GM23248 (cell line): ENCODE results near the gene DNLZ. TPM values are rescaled to one million over a fixed set of nuclear protein-coding genes. Genes with fewer than 3 reads are reported as not detected.

Source experiments
- DNase-seq: peaks from one replicate; pipeline ENCODE4 v3.0.0-alpha.2; 2015
- H2AFZ ChIP-seq: fragments of 200-600 bp; sonication (generic); 2 replicates; pipeline ENCODE4 v1.6.1; 2016; ENCODE audit warnings: antibody characterized with exemption
- H3F3A ChIP-seq: fragments of 200-600 bp; sonication (generic); 2 replicates; pipeline ENCODE4 v1.6.1; 2016; ENCODE audit warnings: mild to moderate bottlenecking, antibody characterized with exemption, mixed run types; ENCODE audit not compliant: insufficient read depth
- H3K27ac ChIP-seq: fragments of 200-600 bp; sonication (generic); 2 replicates; pipeline ENCODE4 v1.5.1; 2016; ENCODE audit warnings: mild to moderate bottlenecking
- H3K27me3 ChIP-seq: fragments of 200-600 bp; sonication (generic); replicated peaks from 2 replicates; pipeline ENCODE4 v1.6.1; 2016; ENCODE audit warnings: mild to moderate bottlenecking; ENCODE audit not compliant: insufficient read depth
- H3K36me3 ChIP-seq: fragments of 200-600 bp; sonication (generic); 2 replicates; pipeline ENCODE4 v1.6.1; 2016; ENCODE audit warnings: low read depth, mild to moderate bottlenecking
- H3K4me1 ChIP-seq: fragments of 200-600 bp; sonication (generic); 2 replicates; pipeline ENCODE4 v1.6.1; 2016; ENCODE audit warnings: mild to moderate bottlenecking; ENCODE audit not compliant: insufficient read depth
- H3K4me2 ChIP-seq: fragments of 200-600 bp; sonication (generic); one replicate; pipeline ENCODE4 v1.6.1; 2016; ENCODE audit warnings: mild to moderate bottlenecking; ENCODE audit not compliant: unreplicated experiment
- H3K4me3 ChIP-seq: fragments of 200-600 bp; sonication (generic); 2 replicates; pipeline ENCODE4 v1.5.1; 2016; ENCODE audit warnings: mild to moderate bottlenecking
- H3K79me2 ChIP-seq: fragments of 200-600 bp; sonication (generic); 2 replicates; pipeline ENCODE4 v1.6.1; 2016; ENCODE audit warnings: mild to moderate bottlenecking; ENCODE audit not compliant: insufficient read depth
- H3K9ac ChIP-seq: fragments of 200-600 bp; sonication (generic); 2 replicates; pipeline ENCODE4 v1.6.1; 2016; ENCODE audit warnings: mild to moderate bottlenecking
- H3K9me2 ChIP-seq: fragments of 200-600 bp; sonication (generic); 2 replicates; pipeline ENCODE4 v1.6.1; 2016; ENCODE audit warnings: mixed run types, mild to moderate bottlenecking, moderate library complexity; ENCODE audit not compliant: insufficient read depth
- H3K9me3 ChIP-seq: fragments of 200-600 bp; sonication (generic); one replicate; pipeline ENCODE4 v1.6.1; 2017; ENCODE audit warnings: low read depth
- H4K20me1 ChIP-seq: fragments of 200-600 bp; sonication (generic); 2 replicates; pipeline ENCODE4 v1.6.0; 2016; ENCODE audit not compliant: insufficient read depth
- EZH2 ChIP-seq: fragments of 200-600 bp; sonication (generic); IDR thresholded peaks from 2 replicates; pipeline ENCODE4 v1.6.1; 2018; ENCODE audit warnings: antibody characterized with exemption, mild to moderate bottlenecking; ENCODE audit not compliant: insufficient read depth, poor library complexity, severe bottlenecking
- EZH2phosphoT487 ChIP-seq: fragments of 200-600 bp; sonication (generic); IDR thresholded peaks from 2 replicates; pipeline ENCODE4 v1.6.1; 2018; ENCODE audit warnings: antibody characterized with exemption, moderate library complexity, mild to moderate bottlenecking, low read depth; ENCODE audit not compliant: insufficient read depth
- WGBS, 2 experiments: methylation state at CpG; one replicate each; pipeline ENCODE4 v1.1.6; 2015 to 2017; ENCODE audit warnings: low lambda C conversion rate in 2 of 2, low coverage in 1 of 2; ENCODE audit errors: missing lambda C conversion rate in 2 of 2; 5-methylcytosine and 5-hydroxymethylcytosine counted together
- in situ Hi-C: fragments of 300-500 bp; cut with MboI; formaldehyde crosslinking; loops from 2 replicates; pipeline ENCODE4 v1.15.0; 2020
- polyA plus RNA-seq: library from polyadenylated mRNA; unstranded; fragments of >200 nt; fragmentation: Nextera tagmentation; extraction: Ambion mirVana; gene quantifications from 2 replicates; pipeline ENCODE4 v1.2.1, GENCODE V29; 2016
- total RNA-seq: library from RNA; depleted of rRNA; stranded (reverse); fragments of >200 nt; shearing (Covaris generic); gene quantifications from 2 replicates; pipeline ENCODE4 v1.2.3, GENCODE V29; 2014

Gene DNLZ
- total and polyA plus RNA-seq, 2 experiments from 2014 or later, result 27.1 to 49.8 TPM

GRCh38 chr9:136355616-136356557 is 7.7 kb downstream of the DNLZ start:
- Histone ChIP-seq H3K9me3 (no peaks in the 10 kb centered on the region), H3K27me3 (no peaks in the 10 kb centered on the region), H3K9me2 (no peaks in the 10 kb centered on the region), H3K4me1 (peaks cover 11% of the 10 kb centered on the region), H3K79me2 (no peaks in the 10 kb centered on the region), H4K20me1 (no peaks in the 10 kb centered on the region), H2AFZ (no peak overlapping the region), H3K4me2 (no peak overlapping the region), H3F3A (0 out of 2 replicates have a peak, but pooled peaks cover 3% of the 10 kb centered on the region), H3K9ac (no peak overlapping the region), H3K36me3 (no peaks in the 10 kb centered on the region), H3K27ac (no peak overlapping the region), H3K4me3 (no peak overlapping the region)
- no peak for DNase-seq
- TF ChIP-seq EZH2, result no peak
- no peak for TF ChIP-seq EZH2phosphoT487
- in situ Hi-C loops, result no loop called here
- WGBS, 2 experiments, result 91 to 92% methylated on average over 46 to 47 of the region's 54 CpGs

DNA sequence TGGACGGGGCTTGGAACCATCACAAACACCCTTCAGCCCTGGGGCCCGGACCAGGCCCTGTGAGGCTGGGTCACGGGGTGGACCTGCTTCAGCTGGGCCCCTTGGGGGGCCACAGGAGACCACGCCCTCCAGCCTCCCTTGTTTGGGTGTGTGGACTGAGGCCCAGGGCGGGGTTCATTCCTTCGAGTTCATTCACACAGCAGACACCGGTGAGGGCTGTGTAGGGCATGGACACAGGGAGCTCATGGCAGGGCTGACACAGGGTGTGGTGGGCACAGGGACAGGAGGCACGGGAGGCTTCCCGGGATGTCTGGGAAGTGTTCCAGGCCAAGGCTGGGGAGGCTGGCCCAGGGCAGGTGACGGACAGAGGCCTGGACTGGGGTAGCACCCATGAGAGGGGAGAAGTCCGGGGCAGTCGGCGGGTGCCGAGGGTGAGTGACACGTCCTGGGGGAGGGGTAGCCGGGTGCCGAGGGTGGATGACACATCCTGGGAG is 8.9 kb downstream of the DNLZ start:
- H3K79me2 ChIP-seq, result no peaks in the 10 kb centered on the region
- DNase-seq, result peak; percentile 77
- no peaks in the 10 kb centered on the region for H4K20me1 ChIP-seq
- TF ChIP-seq EZH2phosphoT487, result no peak
- no peak for TF ChIP-seq EZH2
- no peaks in the 10 kb centered on the region for H3K9me3 ChIP-seq
- in situ Hi-C loops, result no loop called here
- no peaks in the 10 kb centered on the region for H3K9me2 ChIP-seq
- 0 out of 2 replicates have a peak, but pooled peaks cover 3% of the 10 kb centered on the region for H3F3A ChIP-seq
- H2AFZ ChIP-seq, result no peak overlapping the region
- H3K9ac ChIP-seq, result 0 out of 2 replicates have a peak overlapping the region, but pooled peaks have one; percentile 0
- H3K27ac ChIP-seq, result peak overlapping the region; percentile 33; the same call in 1 of the 2 replicates
- H3K36me3 ChIP-seq, result no peaks in the 10 kb centered on the region
- 37 to 47% methylated on average over 16 to 17 of the region's 17 CpGs for WGBS, 2 experiments
- H3K4me1 ChIP-seq, result peaks cover 8% of the 10 kb centered on the region
- no peaks in the 10 kb centered on the region for H3K27me3 ChIP-seq
- no peak overlapping the region for H3K4me3 ChIP-seq
- no peak overlapping the region for H3K4me2 ChIP-seq

DNA sequence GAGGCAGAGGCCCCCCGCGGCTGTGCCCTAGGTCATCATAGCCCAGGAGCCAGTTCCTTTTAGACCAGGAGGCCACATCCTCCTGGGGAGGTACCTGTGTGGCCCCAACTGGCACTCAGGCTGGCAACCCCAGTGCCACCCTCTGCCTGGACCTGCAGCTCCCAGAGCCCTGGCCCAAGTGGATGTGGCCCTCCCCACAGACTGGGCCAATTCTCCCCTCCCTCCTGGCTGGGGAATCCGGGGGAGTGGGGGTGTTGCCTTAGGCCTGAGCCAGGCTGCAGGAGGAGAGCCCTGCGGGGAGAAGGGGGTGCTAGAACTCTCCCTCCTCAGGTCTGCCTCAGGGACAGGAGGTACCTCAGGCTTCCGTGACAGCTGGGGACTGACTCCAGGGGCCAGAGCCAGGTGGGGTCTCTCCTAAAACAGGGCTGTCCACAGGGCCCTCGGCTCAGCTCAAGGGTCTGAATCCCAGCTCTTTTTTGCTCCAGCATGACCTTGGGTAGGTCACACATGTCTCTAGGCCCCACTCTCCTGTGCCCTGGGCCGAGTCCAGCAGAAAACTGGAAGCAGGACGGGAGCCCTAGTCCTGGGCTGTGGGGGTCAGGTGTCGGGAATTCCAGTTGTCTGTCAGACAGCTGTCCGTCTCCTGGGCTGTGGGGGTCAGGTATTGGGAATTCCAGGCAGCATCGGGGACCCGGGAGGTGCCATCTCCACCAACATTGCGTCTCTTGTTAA is 9.6 kb downstream of the DNLZ start:
- Histone ChIP-seq H3K4me2 (no peak overlapping the region), H3K79me2 (no peaks in the 10 kb centered on the region), H3K4me3 (no peak overlapping the region), H4K20me1 (no peaks in the 10 kb centered on the region), H3K9me3 (no peaks in the 10 kb centered on the region), H3K4me1 (peaks cover 8% of the 10 kb centered on the region), H3K9me2 (no peaks in the 10 kb centered on the region), H3K36me3 (no peaks in the 10 kb centered on the region), H2AFZ (no peak overlapping the region), H3K27ac (peak overlapping the region; percentile 33; the same call in 1 of the 2 replicates), H3K9ac (0 out of 2 replicates have a peak overlapping the region, but pooled peaks have one; percentile 0), H3F3A (0 out of 2 replicates have a peak, but pooled peaks cover 3% of the 10 kb centered on the region), H3K27me3 (no peaks in the 10 kb centered on the region)
- WGBS, 2 experiments, result 77 to 80% methylated on average over 10 to 13 of the region's 13 CpGs
- DNase-seq, result no peak
- in situ Hi-C loops, result no loop called here
- TF ChIP-seq EZH2phosphoT487, result no peak
- TF ChIP-seq EZH2, result no peak

DNA sequence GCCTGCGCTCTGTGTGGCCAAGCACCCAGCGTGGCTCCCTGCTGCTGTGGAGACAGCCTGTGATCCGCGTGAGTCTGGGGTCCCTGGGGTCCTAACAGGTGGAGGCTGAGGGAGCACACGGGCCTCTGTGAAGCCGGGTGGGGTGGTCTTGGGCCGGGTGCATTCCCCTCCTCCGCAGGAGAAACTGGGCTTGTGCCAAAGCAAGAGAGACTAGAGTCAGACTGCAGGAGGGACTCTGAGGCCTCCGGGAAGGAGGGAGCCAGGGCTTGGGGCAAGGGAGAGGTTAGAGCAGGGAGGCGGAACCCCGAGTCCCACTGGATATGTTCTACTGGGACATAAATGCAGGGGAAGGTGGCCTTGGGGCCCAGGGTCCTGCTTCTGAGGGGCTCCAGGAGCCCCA is 10.5 kb downstream of the DNLZ start:
- no peak overlapping the region for H3K27ac ChIP-seq
- DNase-seq, result no peak
- in situ Hi-C loops, result no loop called here
- no peak overlapping the region for H3K9ac ChIP-seq
- no peak overlapping the region for H3K4me3 ChIP-seq
- H4K20me1 ChIP-seq, result no peaks in the 10 kb centered on the region
- H3K9me2 ChIP-seq, result no peaks in the 10 kb centered on the region
- H2AFZ ChIP-seq, result no peak overlapping the region
- H3K4me1 ChIP-seq, result peaks cover 8% of the 10 kb centered on the region
- 82 to 87% methylated on average over 9 to 11 of the region's 11 CpGs for WGBS, 2 experiments
- H3K79me2 ChIP-seq, result no peaks in the 10 kb centered on the region
- no peaks in the 10 kb centered on the region for H3K27me3 ChIP-seq
- H3K9me3 ChIP-seq, result no peaks in the 10 kb centered on the region
- 0 out of 2 replicates have a peak, but pooled peaks cover 3% of the 10 kb centered on the region for H3F3A ChIP-seq
- no peak overlapping the region for H3K4me2 ChIP-seq
- TF ChIP-seq EZH2 (no peak), EZH2phosphoT487 (no peak)
- no peaks in the 10 kb centered on the region for H3K36me3 ChIP-seq
